Measurements from ENCODE around the gene TMPRSS3. TPM values are rescaled to one million over a fixed set of nuclear protein-coding genes. Genes with fewer than 3 reads are reported as not detected.

Gene TMPRSS3
- polyA plus RNA-seq, 1 of the 3 experiments (the other 2 are of a cell fraction), result not detected

GRCh38 chr21:42388740-42389448, 7.0 kb downstream of the TMPRSS3 start (continued):
- TF ChIP-seq REST (IDR thresholded peaks at IDR 0.05; ENCODE audit: low read depth, low read length) (no peak), TEAD4 (IDR thresholded peaks at IDR 0.05; ENCODE audit: borderline replicate concordance, insufficient read depth) (no peak)

DNA sequence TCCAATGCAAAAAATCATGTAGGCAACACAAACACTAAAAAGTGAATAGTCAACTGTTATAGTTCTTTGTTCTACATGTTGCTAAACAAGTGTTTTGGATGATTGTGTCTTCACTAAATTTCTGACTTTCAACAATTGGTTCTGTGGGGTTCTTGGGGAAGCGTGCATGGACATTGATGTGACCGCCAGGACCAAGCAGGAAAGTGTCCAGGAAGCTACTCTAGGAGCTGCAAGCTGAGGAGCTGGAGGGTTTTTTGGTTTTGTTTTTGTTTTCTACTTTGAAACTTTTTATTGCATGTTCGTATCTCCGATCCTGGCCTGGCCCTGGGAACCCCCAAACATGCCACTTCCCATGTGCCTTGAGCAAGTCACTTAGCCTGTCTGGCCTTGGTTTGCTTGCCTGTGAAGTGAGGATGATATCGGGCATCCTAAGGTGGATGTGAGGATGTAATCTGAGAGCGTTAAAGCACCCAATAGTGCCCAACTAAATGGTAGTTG, 8.0 kb downstream of the TMPRSS3 start:
- H3F3A ChIP-seq (replicated peaks; ENCODE audit: insufficient read depth), result no peaks in the 10 kb centered on the region
- H4K20me1 ChIP-seq (ENCODE audit: insufficient read depth), result no peaks in the 10 kb centered on the region
- H3K9ac ChIP-seq, result no peak overlapping the region
- no peaks in the 10 kb centered on the region for H3K4me1 ChIP-seq (ENCODE audit: control insufficient read depth in 1 of 2, insufficient read depth in 2 of 2, low read depth in 1 of 2, low read length in 1 of 2)
- no peak overlapping the region for H2AFZ ChIP-seq (ENCODE audit: low read depth)
- no peak for DNase-seq
- no peak overlapping the region for H3K4me2 ChIP-seq
- POLR2A ChIA-PET, result no interaction called here
- no peaks in the 10 kb centered on the region for H3K9me2 ChIP-seq
- H3K27ac ChIP-seq (ENCODE audit: low read depth in 2 of 2, low read length in 1 of 2), result no peak overlapping the region
- no peaks in the 10 kb centered on the region for H3K9me3 ChIP-seq
- TF ChIP-seq FOXJ3 (CRISPR knock-in tag; IDR thresholded peaks at IDR 0.05) (no peak), IRF3 (IDR thresholded peaks at IDR 0.05; ENCODE audit: low read depth, low read length) (no peak), TCF12 (IDR thresholded peaks at IDR 0.05) (no peak), MXI1 (IDR thresholded peaks at IDR 0.05; ENCODE audit: low read depth, low read length) (no peak), FOXM1 (IDR thresholded peaks at IDR 0.05; ENCODE audit: low read depth) (no peak), EZH2phosphoT487 (IDR thresholded peaks at IDR 0.05; ENCODE audit: borderline replicate concordance, low read depth) (no peak), NFIC (IDR thresholded peaks at IDR 0.05; ENCODE audit: borderline replicate concordance) (no peak)
- H3K4me3 ChIP-seq (ENCODE audit: low read depth in 2 of 2, low read length in 1 of 2), result no peak overlapping the region
- no peaks in the 10 kb centered on the region for H3K79me2 ChIP-seq (ENCODE audit: insufficient read depth)
- H3K36me3 ChIP-seq (replicated peaks in 1 of 2; ENCODE audit: control insufficient read depth in 1 of 2, insufficient read depth in 2 of 2, low read length in 1 of 2), result no peaks in the 10 kb centered on the region
- H3K27me3 ChIP-seq (ENCODE audit: insufficient read depth), result no peaks in the 10 kb centered on the region
- WGBS (ENCODE audit: low lambda C conversion rate), result 36% methylated on average over 6 of the region's 6 CpGs
- CTCF ChIA-PET, result no interaction called here

DNA sequence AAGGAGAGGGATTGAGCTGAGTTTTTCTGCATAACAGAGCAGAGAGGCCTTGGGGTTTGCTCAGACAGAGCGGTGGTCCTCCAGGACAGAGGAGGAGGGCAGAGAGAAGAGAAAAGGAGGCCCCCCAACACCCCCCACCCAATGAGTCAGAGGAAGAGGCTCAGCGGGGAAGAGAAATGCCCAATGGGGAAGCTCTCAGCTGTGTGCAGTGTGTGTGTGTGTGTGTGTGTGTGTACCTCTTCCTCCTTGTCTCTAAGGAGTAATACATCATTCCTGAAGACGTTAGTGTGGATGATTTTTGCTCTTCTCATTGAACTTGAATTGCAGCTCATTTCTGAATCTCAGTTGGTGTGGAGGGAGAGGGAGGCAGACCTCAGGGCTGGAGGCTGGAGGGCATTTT, 8.7 kb downstream of the TMPRSS3 start:
- Histone ChIP-seq H2AFZ (ENCODE audit: low read depth) (no peak overlapping the region), H3F3A (replicated peaks; ENCODE audit: insufficient read depth) (no peaks in the 10 kb centered on the region), H3K27me3 (ENCODE audit: insufficient read depth) (no peaks in the 10 kb centered on the region), H3K36me3 (replicated peaks in 1 of 2; ENCODE audit: control insufficient read depth in 1 of 2, insufficient read depth in 2 of 2, low read length in 1 of 2) (no peaks in the 10 kb centered on the region), H4K20me1 (ENCODE audit: insufficient read depth) (no peaks in the 10 kb centered on the region), H3K79me2 (ENCODE audit: insufficient read depth) (no peaks in the 10 kb centered on the region), H3K27ac (ENCODE audit: low read depth in 2 of 2, low read length in 1 of 2) (no peak overlapping the region), H3K9ac (no peak overlapping the region), H3K9me2 (no peaks in the 10 kb centered on the region), H3K4me1 (ENCODE audit: control insufficient read depth in 1 of 2, insufficient read depth in 2 of 2, low read depth in 1 of 2, low read length in 1 of 2) (no peaks in the 10 kb centered on the region), H3K4me3 (ENCODE audit: low read depth in 2 of 2, low read length in 1 of 2) (no peak overlapping the region), H3K9me3 (no peaks in the 10 kb centered on the region), H3K4me2 (no peak overlapping the region)
- DNase-seq, result no peak
- ChIA-PET CTCF (interaction anchor here (1.2 kb wide), 1 partner anchor 7 kb away, joined by 4 read pairs; no protein-coding TSS in a partner anchor), POLR2A (no interaction called here)
- WGBS (ENCODE audit: low lambda C conversion rate), result 16% methylated on average over 3 of the region's 3 CpGs
- TF ChIP-seq PBX3 (IDR thresholded peaks at IDR 0.05), result no peak
- TF ChIP-seq EZH2phosphoT487 (IDR thresholded peaks at IDR 0.05; ENCODE audit: borderline replicate concordance, low read depth), result no peak
- TF ChIP-seq REST (IDR thresholded peaks at IDR 0.05; ENCODE audit: low read depth, low read length), result no peak
- no peak for TF ChIP-seq NRF1 (IDR thresholded peaks at IDR 0.05; ENCODE audit: low read depth, low read length)
- TF ChIP-seq FOXJ3 (CRISPR knock-in tag; IDR thresholded peaks at IDR 0.05), result no peak
- no peak for TF ChIP-seq RXRA (IDR thresholded peaks at IDR 0.05; ENCODE audit: borderline replicate concordance, low read depth)
- no peak for TF ChIP-seq MXI1 (IDR thresholded peaks at IDR 0.05; ENCODE audit: low read depth, low read length)
- TF ChIP-seq YY1 (IDR thresholded peaks at IDR 0.05; ENCODE audit: low read depth), result no peak
